H1 (cell line): ENCODE results near the gene NELFB. TPM values are rescaled to one million over a fixed set of nuclear protein-coding genes. Genes with fewer than 3 reads are reported as not detected.
A peak's percentile ranks its signal among the peaks of the same experiment; 100 is the strongest.

Experiments used
- CTCF ChIA-PET: fragments of 300-600 bp; sonication (Branson Sonifier 250); formaldehyde crosslinking; loops from one replicate; lab custom pipeline; 2021; ENCODE audit not compliant: partially characterized antibody; lab: Charles Lee
- POLR2A ChIA-PET: fragments of 300-600 bp; sonication (Branson Sonifier 250); formaldehyde crosslinking; loops from one replicate; lab custom pipeline; 2021; ENCODE audit warnings: inconsistent platforms; ENCODE audit not compliant: partially characterized antibody; lab: Charles Lee
- DNase-seq, 2 experiments: peaks; one replicate each; pipeline versions ENCODE4 v3.0.0 to v3.0.0-alpha.2; 2010 to 2022; ENCODE audit warnings: low spot score in 2 of 2, low read depth in 1 of 2, mixed read lengths in 1 of 2
- FAIRE-seq: peaks from 2 replicates; lab custom pipeline; 2011; peaks lifted over from hg19 to GRCh38; lab: Jason Lieb, UNC
- H2AFZ ChIP-seq: 2 replicates; pipeline ENCODE4 v1.8.1; 2012; ENCODE audit warnings: low read length, inconsistent platforms
- H2AK5ac ChIP-seq: 2 replicates; pipeline ENCODE4 v1.6.1; 2013; ENCODE audit warnings: low read depth, low read length
- H2BK120ac ChIP-seq: replicated peaks from 2 replicates; pipeline ENCODE3; 2013; ENCODE audit warnings: low read depth, low read length, inconsistent platforms
- H2BK12ac ChIP-seq: 2 replicates; pipeline ENCODE4 v1.6.1; 2013; ENCODE audit warnings: low read depth, low read length
- H2BK15ac ChIP-seq: 2 replicates; pipeline ENCODE4 v1.6.1; 2013; ENCODE audit warnings: low read length
- H2BK20ac ChIP-seq: 2 replicates; pipeline ENCODE4 v1.6.1; 2013; ENCODE audit warnings: low read length
- H2BK5ac ChIP-seq: 2 replicates; pipeline ENCODE4 v1.6.1; 2013; ENCODE audit warnings: low read depth, low read length
- H3K14ac ChIP-seq: 2 replicates; pipeline ENCODE4 v1.6.1; 2013; ENCODE audit warnings: inconsistent platforms; ENCODE audit not compliant: insufficient read length
- H3K18ac ChIP-seq: 2 replicates; pipeline ENCODE4 v1.6.1; 2013; ENCODE audit warnings: low read length; ENCODE audit errors: extremely low read depth
- H3K23ac ChIP-seq: 2 replicates; pipeline ENCODE4 v1.6.1; 2013; ENCODE audit warnings: inconsistent platforms; ENCODE audit not compliant: insufficient read length
- H3K23me2 ChIP-seq: 2 replicates; pipeline ENCODE4 v1.6.1; 2013; ENCODE audit warnings: low read depth, low read length
- H3K27ac ChIP-seq: 2 replicates; pipeline ENCODE4 v1.6.1; 2011; ENCODE audit warnings: low read depth, low read length, inconsistent platforms
- H3K27me3 ChIP-seq, 4 experiments: replicated peaks in 1 of 4; 1 replicate in 1 of 4; 2 replicates in 3 of 4; pipeline versions ENCODE4 v1.6.1 to v1.8.1; 2011 to 2013; ENCODE audit warnings: low read length in 3 of 4, mild to moderate bottlenecking in 3 of 4, inconsistent platforms in 2 of 4, mixed read lengths in 2 of 4, moderate library complexity in 1 of 4; ENCODE audit not compliant: control insufficient read depth in 3 of 4, insufficient read depth in 3 of 4; ENCODE audit errors: extremely low read depth in 1 of 4
- H3K36me3 ChIP-seq, 4 experiments: 2 replicates each; pipeline versions ENCODE4 v1.6.1 to v1.8.1; 2011 to 2013; ENCODE audit warnings: mild to moderate bottlenecking in 4 of 4, low read length in 3 of 4, moderate library complexity in 2 of 4, control low read depth in 1 of 4, inconsistent platforms in 1 of 4; ENCODE audit not compliant: insufficient read depth in 4 of 4, control insufficient read depth in 2 of 4
- H3K4ac ChIP-seq: replicated peaks from 2 replicates; pipeline ENCODE3; 2013; ENCODE audit warnings: low read length, low read depth, mixed read lengths, inconsistent platforms; ENCODE audit not compliant: insufficient read length
- H3K4me1 ChIP-seq, 4 experiments: replicated peaks in 1 of 4; 1 replicate in 1 of 4; 2 replicates in 3 of 4; pipeline versions ENCODE4 v1.6.1 to v1.8.1; 2011 to 2013; ENCODE audit warnings: low read length in 3 of 4, inconsistent platforms in 2 of 4, mixed read lengths in 1 of 4; ENCODE audit not compliant: insufficient read depth in 4 of 4, control insufficient read depth in 3 of 4
- H3K4me2 ChIP-seq, 2 experiments: 2 replicates each; pipeline versions ENCODE4 v1.6.1 to v1.8.1; 2011 to 2013; ENCODE audit warnings: low read depth in 2 of 2, low read length in 2 of 2, control low read depth in 1 of 2, inconsistent platforms in 1 of 2, mild to moderate bottlenecking in 1 of 2; ENCODE audit not compliant: insufficient read depth in 1 of 2
- H3K4me3 ChIP-seq, 4 experiments: fragments of 200-600, 300-600 bp in 1 of 4; sonication (generic), shearing (Covaris generic), sonication (Bioruptor Twin) in 1 of 4; 2 replicates each; pipeline versions ENCODE4 v1.5.1 to v1.8.1; 2011 to 2016; ENCODE audit warnings: low read length in 4 of 4, low read depth in 3 of 4, control low read depth in 2 of 4, inconsistent platforms in 2 of 4, mild to moderate bottlenecking in 2 of 4, mixed read lengths in 1 of 4, moderate library complexity in 1 of 4; ENCODE audit not compliant: insufficient read depth in 2 of 4; ENCODE audit errors: extremely low read depth in 1 of 4
- H3K56ac ChIP-seq: replicated peaks from 2 replicates; pipeline ENCODE3; 2013; ENCODE audit warnings: low read depth, mild to moderate bottlenecking, mixed read lengths, low read length, inconsistent platforms; ENCODE audit not compliant: insufficient read length
- H3K79me1 ChIP-seq: 2 replicates; pipeline ENCODE4 v1.6.1; 2013; ENCODE audit warnings: low read depth, low read length, control low read depth
- H3K79me2 ChIP-seq, 2 experiments: 2 replicates each; pipeline versions ENCODE4 v1.6.1 to v1.8.1; 2012 to 2013; ENCODE audit warnings: low read length in 2 of 2, mild to moderate bottlenecking in 2 of 2, inconsistent platforms in 1 of 2; ENCODE audit not compliant: insufficient read depth in 2 of 2, control insufficient read depth in 1 of 2
- H3K9ac ChIP-seq, 4 experiments: replicated peaks in 1 of 4; 1 replicate in 1 of 4; 2 replicates in 3 of 4; pipeline versions ENCODE4 v1.6.1 to v1.8.1; 2011 to 2013; ENCODE audit warnings: low read depth in 3 of 4, low read length in 3 of 4, control low read depth in 2 of 4, mild to moderate bottlenecking in 2 of 4, moderate library complexity in 2 of 4, inconsistent platforms in 1 of 4; ENCODE audit errors: extremely low read depth in 1 of 4
- H3K9me3 ChIP-seq, 2 experiments: 2 replicates each; pipeline versions ENCODE4 v1.6.1 to v1.8.1; 2012 to 2013; ENCODE audit warnings: mild to moderate bottlenecking in 2 of 2, moderate library complexity in 2 of 2, control low read depth in 1 of 2, inconsistent platforms in 1 of 2, low read depth in 1 of 2, low read length in 1 of 2, mixed read lengths in 1 of 2; ENCODE audit not compliant: insufficient read depth in 2 of 2
- H4K20me1 ChIP-seq, 2 experiments: replicated peaks in 1 of 2; 2 replicates each; pipeline versions ENCODE3 to v1.8.1; 2011 to 2013; ENCODE audit warnings: inconsistent platforms in 2 of 2, low read length in 2 of 2, mild to moderate bottlenecking in 1 of 2; ENCODE audit not compliant: insufficient read depth in 2 of 2, control insufficient read depth in 1 of 2
- H4K5ac ChIP-seq: 2 replicates; pipeline ENCODE4 v1.6.1; 2013; ENCODE audit warnings: low read length, low read depth, mixed read lengths, inconsistent platforms; ENCODE audit not compliant: insufficient read length
- H4K8ac ChIP-seq: 2 replicates; pipeline ENCODE4 v1.8.0; 2013; ENCODE audit warnings: mild to moderate bottlenecking, moderate library complexity, low read length, inconsistent platforms; ENCODE audit not compliant: insufficient read depth; ENCODE audit errors: extremely low read depth
- H4K91ac ChIP-seq: replicated peaks from 2 replicates; pipeline ENCODE3; 2013; ENCODE audit warnings: low read length, mixed read lengths, inconsistent platforms; ENCODE audit not compliant: insufficient read length
- BRCA1 ChIP-seq: IDR thresholded peaks from 2 replicates; pipeline ENCODE4 v1.6.1; 2012; ENCODE audit warnings: low read depth, low read length, improper control_type of control experiment
- CTBP2 ChIP-seq: IDR thresholded peaks from 2 replicates; pipeline ENCODE4 v1.7.0; 2011; ENCODE audit warnings: borderline replicate concordance, mild to moderate bottlenecking, moderate library complexity, mixed read lengths, low read length; ENCODE audit not compliant: insufficient read depth, insufficient read length
- EGR1 ChIP-seq: IDR thresholded peaks from 2 replicates; pipeline ENCODE4 v1.6.1; 2011; ENCODE audit warnings: low read depth, low read length, borderline replicate concordance
- EP300 ChIP-seq, 2 experiments: IDR thresholded peaks; 1 replicate in 1 of 2; 2 replicates in 1 of 2; pipeline ENCODE4 v1.6.1; 2011 to 2012; ENCODE audit warnings: low read depth in 2 of 2, low read length in 2 of 2, mild to moderate bottlenecking in 2 of 2, borderline replicate concordance in 1 of 2, inconsistent platforms in 1 of 2, moderate library complexity in 1 of 2
- GABPA ChIP-seq: IDR thresholded peaks from 2 replicates; pipeline ENCODE4 v1.6.1; 2011; ENCODE audit warnings: mild to moderate bottlenecking, low read length, moderate library complexity, borderline replicate concordance; ENCODE audit not compliant: insufficient read depth
- JUND ChIP-seq: IDR thresholded peaks from 2 replicates; pipeline ENCODE4 v1.6.1; 2011; ENCODE audit warnings: mild to moderate bottlenecking, improper control_type of control experiment, low read length
- MAFK ChIP-seq: IDR thresholded peaks from 2 replicates; pipeline ENCODE4 v1.6.1; 2012; ENCODE audit warnings: low read depth, mild to moderate bottlenecking, improper control_type of control experiment, low read length
- POLR2AphosphoS5 ChIP-seq: IDR thresholded peaks from 2 replicates; pipeline ENCODE4 v1.6.1; 2011; ENCODE audit warnings: low read depth, low read length
- TAF1 ChIP-seq: IDR thresholded peaks from 2 replicates; pipeline ENCODE4 v1.6.1; 2011; ENCODE audit warnings: mild to moderate bottlenecking, low read depth, low read length
- TAF7 ChIP-seq: optimal IDR thresholded peaks from 2 replicates; pipeline ENCODE3; 2011; ENCODE audit warnings: low read depth, mild to moderate bottlenecking, inconsistent platforms, low read length, moderate library complexity, borderline replicate concordance
- TBP ChIP-seq: IDR thresholded peaks from 2 replicates; pipeline ENCODE4 v1.6.1; 2011; ENCODE audit warnings: low read depth, low read length, improper control_type of control experiment
- WGBS, 2 experiments: shearing (Covaris generic) in 1 of 2; methylation state at CpG; one replicate each; pipeline versions ENCODE4 v1.1.6 to v1.1.7; 2013 to 2015; ENCODE audit warnings: low lambda C conversion rate in 2 of 2, mixed read lengths in 2 of 2, inconsistent platforms in 1 of 2, low coverage in 1 of 2, missing lambda C conversion rate in 1 of 2; ENCODE audit not compliant: insufficient replicate concordance in 2 of 2, insufficient coverage in 1 of 2, insufficient read length in 1 of 2; ENCODE audit errors: extremely low coverage in 1 of 2, missing lambda C conversion rate in 1 of 2; 5-methylcytosine and 5-hydroxymethylcytosine counted together
- polyA plus RNA-seq, 7 experiments: library from polyadenylated mRNA; depleted of rRNA in 3 of 7; stranded (reverse) in 5 of 7; unstranded in 2 of 7; fragments of >200 nt in 5 of 7; fragments of 200-250 nt in 2 of 7; gene quantifications; 1 replicate in 5 of 7; 2 replicates in 1 of 7; 4 replicates in 1 of 7; pipeline versions ENCODE4 v1.2.1 to v1.2.3, GENCODE V29; 2011 to 2013; ENCODE audit warnings: missing spikeins in 2 of 7, mixed read lengths in 2 of 7
- total RNA-seq: library from RNA; stranded (reverse); fragmentation: NEBNext Ultra II Directional; extraction: Animal tissue kit (Norgen Biotek cat#: 25700); gene quantifications from 2 replicates; pipeline ENCODE4 v1.2.1, GENCODE V29; 2021
- TF ChIP-seq, protein P1 (sequence below): IDR thresholded peaks from 2 replicates; pipeline ENCODE4 v1.6.1; 2011; ENCODE audit warnings: low read length, improper control_type of control experiment

NELFB gene
- total and polyA plus RNA-seq, 2 of the 8 experiments (the other 6 are each of a cell fraction or from before 2014, with no cell fraction given), result 57.6 to 78.0 TPM

DNA sequence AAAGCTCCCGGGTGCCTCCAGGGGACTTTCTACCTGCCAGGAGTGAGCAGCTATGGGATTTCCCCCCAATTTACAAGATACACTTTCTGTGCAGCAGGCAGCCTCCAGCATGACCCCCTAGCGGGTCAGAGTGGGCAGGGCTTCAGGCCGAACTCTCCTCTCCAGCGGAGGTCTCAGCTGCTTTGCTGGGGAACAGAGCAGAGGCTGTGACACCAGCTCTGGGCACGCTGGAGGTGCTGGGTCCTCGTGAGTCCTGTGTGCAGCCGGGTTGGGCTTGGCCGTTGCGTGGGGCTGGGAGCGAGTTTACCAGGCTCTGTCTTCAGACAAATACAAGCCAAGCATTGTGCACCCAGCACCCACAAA is 44.1 kb downstream of the NELFB start:
- Histone ChIP-seq H3K4me2 (peak overlapping the region; percentile 87 to 98), H2BK20ac (no peak overlapping the region), H3K23me2 (peaks cover 15% of the 10 kb centered on the region), H4K8ac (no peak overlapping the region), H2AFZ (no peak overlapping the region), H4K5ac (peak overlapping the region; percentile 23), H3K4me1 (peaks cover 3 to 42% (median 37%) of the 10 kb centered on the region in 4 experiments), H3K36me3 (no peaks in the 10 kb centered on the region), H3K27ac (no peak overlapping the region), H3K9me3 (peaks cover 0 to 4% of the 10 kb centered on the region in 2 experiments; a peak in 1 of 4 replicates), H2BK120ac (no peak overlapping the region), H3K56ac (no peak overlapping the region), H3K4ac (no peak overlapping the region), H2AK5ac (no peak overlapping the region), H3K14ac (no peak overlapping the region), H3K23ac (no peak overlapping the region), H3K27me3 (peaks cover 0 to 34% (median 18%) of the 10 kb centered on the region in 4 experiments; a peak in 5 of 7 replicates), H4K20me1 (peaks cover 3 to 11% of the 10 kb centered on the region in 2 experiments), H3K18ac (peak overlapping the region; percentile 54), H3K9ac (no peak overlapping the region), H3K79me1 (peaks cover 3% of the 10 kb centered on the region), H2BK15ac (no peak overlapping the region), H3K4me3 (peak overlapping the region; percentile 83 to 97 (median 84); a peak in 6 of 8 replicates), H2BK12ac (no peak overlapping the region), H4K91ac (no peak overlapping the region), H3K79me2 (peaks cover 0 to 3% of the 10 kb centered on the region in 2 experiments; a peak in 1 of 4 replicates), H2BK5ac (peak overlapping the region; percentile 17; the same call in 1 of the 2 replicates)
- DNase-seq, result no peak
- ChIA-PET POLR2A (interaction anchor here (1.0 to 10.0 kb wide), 7 partner anchors 16 to 156 kb away, joined by 3 to 129 read pairs (median 4); partner anchors contain the start of gene TOR4A), CTCF (interaction anchor here (1.3 to 1.9 kb wide), 4 partner anchors 14 to 124 kb away, joined by 3 to 5 read pairs (median 4); partner anchors contain the start of genes EXD3 and NOXA1)
- 9% methylated on average over 10 of the region's 10 CpGs; no CpG with 5 or more reads in 1 of the 2 experiments for WGBS, 2 experiments
- FAIRE-seq, result no peak
- TF ChIP-seq EGR1 (no peak), TBP (peak; percentile 25; the same call in 1 of the 2 replicates), TAF1 (no peak), BRCA1 (no peak), MAFK (peak; percentile 2; the same call in 1 of the 2 replicates), JUND (no peak), CTBP2 (no peak), EP300 (IDR thresholded peaks at IDR 0.05; ENCODE audit: borderline replicate concordance in 1 of 2, low read depth in 2 of 2, low read length in 2 of 2) (no peak), GABPA (no peak), POLR2AphosphoS5 (0 out of 2 replicates have a peak, but pooled peaks have one; percentile 25), TAF7 (no peak)
- TF ChIP-seq, protein P1, sequence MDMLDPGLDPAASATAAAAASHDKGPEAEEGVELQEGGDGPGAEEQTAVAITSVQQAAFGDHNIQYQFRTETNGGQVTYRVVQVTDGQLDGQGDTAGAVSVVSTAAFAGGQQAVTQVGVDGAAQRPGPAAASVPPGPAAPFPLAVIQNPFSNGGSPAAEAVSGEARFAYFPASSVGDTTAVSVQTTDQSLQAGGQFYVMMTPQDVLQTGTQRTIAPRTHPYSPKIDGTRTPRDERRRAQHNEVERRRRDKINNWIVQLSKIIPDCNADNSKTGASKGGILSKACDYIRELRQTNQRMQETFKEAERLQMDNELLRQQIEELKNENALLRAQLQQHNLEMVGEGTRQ, result no peak
